CD4-positive, alpha-beta T cell treated with Interleukin-4 for 1 hour (primary cell): ENCODE results near the gene SPTBN5.

Experiments used
- DNase-seq, 2 donors: peaks; one replicate each; pipeline ENCODE4 v3.0.0-alpha.2; 2020 to 2022

The SPTBN5 gene

DNA sequence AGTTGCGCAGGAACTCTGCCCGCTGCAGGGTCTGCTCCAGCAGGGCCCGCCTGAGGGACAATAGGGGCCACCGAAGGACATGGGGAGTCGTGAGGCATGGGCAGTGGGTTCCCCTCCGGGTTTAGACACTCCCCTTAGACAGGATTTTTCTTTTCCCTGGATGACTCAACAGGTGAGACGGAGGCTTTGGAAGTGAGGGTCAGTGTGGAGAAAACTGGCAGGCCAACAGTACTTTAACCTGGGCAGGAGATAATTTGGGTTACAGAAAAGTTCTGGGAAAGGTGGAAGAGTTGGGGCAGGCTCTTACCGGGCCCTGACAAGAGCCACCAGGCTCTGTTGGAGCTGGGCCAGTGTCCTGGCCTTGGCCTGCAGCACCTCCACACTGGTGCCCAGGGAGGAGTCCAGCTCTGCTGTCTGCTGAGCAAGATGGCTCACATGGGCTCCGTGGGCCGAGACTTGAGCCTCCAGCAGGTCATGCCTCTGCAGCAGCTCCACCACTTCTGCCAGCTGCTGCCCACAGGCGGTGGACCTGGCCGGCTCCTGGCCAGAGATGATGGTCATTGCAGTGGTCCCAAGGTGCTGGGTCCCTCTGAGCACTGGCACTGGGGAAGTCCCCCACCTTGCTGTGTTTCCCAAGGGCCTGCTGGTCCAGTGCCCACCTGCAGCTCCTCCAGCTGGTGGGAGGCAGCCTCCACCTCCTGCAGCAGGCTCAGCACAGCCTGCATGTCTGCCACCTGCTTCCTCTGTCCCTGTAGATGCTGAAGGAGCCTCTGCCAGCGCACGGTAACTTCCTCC, 11.0 kb downstream of the SPTBN5 start:
- no peak for DNase-seq

DNA sequence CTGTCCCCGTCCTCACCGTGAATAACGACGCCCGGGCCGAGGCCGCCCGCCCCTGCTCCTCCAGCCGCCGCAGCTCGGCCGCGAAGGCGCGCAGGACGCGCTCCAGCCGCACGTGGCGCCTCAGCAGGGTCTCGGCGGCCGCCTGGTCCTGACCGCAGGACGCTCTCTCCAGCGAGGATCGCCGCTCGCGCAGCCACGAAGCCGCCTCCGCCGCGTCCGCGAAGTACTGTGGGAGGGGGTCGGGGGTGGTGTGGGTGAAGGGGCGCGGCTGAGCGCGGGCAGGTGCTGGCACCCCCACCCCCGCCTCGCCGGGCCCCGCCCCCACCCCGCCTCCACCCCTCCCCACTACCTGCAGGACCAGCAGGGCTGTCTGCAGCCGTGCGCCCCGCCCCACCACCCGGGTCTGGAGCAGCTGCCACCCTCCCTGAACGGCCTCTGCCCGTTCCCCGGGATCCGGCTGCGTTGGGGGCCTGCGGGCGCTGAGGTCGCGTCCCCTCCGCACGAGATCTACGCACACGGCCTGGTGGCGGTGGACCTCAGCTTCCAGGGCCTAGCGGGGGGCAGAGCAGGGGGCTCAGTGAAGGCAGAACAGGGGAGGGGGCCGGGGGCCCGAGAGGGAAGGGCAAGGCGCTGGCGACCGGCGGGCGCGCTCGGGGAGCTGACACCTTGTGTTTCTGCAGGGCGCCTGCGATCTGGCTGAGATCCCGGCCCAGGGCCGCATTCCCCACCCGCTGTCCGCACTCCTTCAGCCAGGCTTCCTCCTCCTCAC, 11.7 kb downstream of the SPTBN5 start:
- no peak for DNase-seq

DNA sequence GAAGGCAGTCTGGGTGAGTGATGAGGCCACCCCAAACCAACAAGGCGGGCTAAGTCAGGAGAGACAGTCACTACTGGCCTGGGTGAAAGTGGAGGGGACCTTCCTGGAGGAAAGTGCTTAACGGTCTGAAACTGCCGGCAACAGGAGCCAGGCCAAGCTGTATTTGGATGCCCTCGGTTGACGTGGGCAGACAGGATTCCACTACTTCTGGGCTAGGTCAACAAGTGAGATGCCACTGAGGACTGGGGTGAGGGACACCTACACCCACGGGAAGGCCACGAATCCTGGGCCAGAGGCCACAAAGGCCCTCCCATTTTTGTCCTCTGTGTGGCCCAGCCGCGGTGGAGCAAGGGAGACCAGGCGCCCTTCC, 12.3 kb downstream of the SPTBN5 start:
- no peak for DNase-seq

DNA sequence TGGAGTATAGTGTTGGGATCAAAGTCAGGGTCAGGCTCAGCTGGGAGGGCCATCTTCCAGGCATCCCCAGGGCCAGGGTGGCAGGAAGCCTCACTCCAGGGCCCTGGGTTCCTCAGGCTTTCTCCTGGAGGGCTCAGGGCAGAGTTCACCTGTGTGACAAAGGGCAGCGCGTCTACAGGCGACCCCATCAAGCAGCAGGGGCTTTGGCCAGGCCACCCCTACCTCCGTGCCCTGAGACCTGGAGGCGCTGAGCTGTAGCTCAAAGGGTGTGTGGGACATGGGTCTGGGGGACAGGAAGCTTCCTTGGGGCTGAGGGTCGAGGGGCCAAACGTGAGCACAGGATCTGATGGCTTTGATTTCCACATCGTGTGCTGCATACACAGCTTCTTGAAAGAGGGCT, 12.8 kb downstream of the SPTBN5 start:
- no peak for DNase-seq

DNA sequence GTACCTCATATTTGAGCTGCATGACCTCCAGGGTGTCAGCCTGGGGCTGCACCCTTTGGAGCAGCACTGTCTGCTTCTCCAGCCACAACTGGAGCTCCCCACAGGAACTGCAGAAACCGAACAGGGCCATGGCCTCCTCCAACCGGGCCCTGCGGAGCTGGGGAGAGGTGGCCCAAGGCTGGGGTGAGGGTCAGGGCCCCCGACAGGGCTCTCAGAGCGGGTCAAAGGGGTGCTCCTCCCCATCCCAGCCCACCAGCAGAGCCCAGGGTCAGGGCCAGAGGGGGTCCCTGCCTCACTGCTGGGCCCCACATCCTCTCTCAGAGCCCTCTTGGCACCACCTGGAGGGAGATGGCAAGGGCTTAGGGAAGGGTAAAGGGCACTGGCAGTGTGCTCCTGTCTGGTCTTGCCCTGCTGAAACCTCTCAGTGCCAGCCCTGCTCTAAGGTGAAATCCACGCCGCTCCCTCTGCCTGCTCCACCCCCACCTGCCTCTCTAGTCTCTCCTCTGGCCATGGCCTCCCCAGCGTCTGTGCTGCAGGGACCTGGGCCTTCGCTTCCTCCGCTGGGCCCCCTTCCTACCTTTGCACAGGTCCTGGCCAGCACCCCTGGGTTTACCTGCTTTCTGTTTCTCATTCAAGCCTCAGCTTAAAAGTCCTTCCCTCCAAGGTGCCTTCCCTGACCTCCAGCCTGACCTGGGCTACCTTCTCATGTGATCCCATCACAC, 13.5 kb downstream of the SPTBN5 start:
- DNase-seq = no peak

DNA sequence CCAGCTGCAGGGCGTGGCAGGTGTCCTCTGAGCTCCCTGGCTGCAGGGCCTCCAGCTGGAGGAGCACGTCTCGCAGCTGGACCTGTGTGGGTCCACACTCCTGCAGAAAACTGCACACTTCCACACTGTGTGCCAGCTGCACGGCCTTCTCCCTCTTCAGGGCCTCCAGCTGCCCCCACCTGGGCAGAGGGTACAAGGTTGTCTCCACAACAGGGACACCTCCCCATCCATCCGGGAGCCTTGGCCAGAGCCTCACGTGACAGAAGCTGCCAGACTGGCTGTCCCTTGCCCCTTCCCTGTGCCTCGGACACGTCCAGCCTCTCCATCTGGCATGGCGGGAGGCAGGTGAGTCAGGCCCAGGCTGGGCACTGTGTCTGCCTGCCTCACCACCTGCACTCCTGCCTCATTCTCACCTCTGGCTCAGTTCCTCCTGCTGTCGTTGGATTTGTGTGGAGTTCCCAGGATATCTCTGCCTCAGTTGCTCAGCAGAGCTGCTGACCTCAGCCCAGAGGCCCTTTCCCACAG, 14.5 kb downstream of the SPTBN5 start:
- DNase-seq = no peak

DNA sequence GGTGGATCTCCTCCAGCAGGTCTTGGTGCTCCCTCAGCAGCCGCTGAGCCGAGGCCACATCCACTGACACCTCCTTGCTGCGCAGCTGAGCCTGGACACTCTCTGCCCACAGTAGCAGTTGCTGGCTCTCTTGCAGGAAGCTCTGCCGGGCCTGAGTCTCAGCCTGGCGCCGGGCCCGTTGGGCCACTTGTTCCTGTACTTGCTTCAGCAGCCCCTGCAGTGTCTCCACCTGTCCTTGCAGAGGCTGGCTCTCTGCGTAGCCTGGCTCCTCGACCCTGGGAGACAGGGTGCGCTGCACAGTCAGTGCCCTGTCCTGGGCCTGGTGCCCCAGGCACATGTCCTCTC, 15.5 kb downstream of the SPTBN5 start:
- no peak for DNase-seq

DNA sequence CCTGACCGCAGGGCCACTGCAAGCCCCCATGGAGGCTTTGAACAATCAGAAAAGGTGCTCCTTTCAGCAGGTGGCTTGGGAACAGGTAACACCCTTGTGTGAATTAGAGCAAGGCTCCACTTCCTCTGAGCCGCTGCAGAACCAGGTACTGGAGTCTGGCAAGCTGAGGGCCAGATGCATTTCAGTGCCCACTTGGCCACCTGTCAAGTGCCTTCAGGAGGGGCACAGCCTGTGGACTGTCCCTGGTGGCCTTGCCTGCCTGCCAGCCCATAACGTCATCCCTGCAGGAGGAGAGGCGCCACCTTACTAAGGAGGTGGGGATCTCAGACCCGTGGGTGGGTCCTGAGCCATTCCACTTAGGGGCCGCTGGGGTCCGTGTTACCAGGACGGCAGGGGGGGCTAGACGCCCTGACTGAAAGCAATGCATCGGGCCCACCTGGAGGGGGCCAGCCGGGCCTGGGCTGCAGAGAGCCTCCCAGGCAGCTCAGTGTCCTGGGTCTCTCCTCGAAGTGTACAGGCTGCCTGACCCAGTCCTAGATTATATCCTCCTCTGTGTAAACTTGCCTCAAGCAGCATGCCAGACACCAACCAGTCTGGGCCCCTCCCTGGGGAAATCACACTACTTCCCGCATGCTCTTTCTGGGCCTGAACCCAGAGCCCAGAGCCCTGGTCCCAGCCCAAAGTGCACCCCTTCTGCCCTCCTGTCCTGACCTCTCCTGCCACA, 16.1 kb downstream of the SPTBN5 start:
- no peak for DNase-seq

DNA sequence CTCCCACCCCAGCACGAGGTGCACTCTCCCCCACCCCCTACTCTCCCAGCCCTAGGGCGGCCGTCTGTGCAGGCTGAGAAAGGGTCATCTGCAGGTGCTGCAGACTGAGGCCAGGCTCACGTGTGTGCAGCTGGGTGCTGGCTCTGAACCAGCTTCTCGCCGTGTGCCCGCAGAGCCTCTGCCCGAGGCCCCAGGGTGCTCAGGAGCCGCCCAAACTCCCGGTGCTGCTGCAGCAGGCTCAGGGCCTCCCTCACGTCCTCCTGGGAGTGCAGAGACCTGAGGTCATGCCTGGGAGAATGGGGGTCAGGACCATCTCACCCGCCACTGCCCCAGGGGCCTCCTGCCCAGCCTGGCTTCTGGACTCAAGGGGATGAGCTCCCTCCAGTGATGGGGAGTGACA, 17.2 kb downstream of the SPTBN5 start:
- no peak for DNase-seq

DNA sequence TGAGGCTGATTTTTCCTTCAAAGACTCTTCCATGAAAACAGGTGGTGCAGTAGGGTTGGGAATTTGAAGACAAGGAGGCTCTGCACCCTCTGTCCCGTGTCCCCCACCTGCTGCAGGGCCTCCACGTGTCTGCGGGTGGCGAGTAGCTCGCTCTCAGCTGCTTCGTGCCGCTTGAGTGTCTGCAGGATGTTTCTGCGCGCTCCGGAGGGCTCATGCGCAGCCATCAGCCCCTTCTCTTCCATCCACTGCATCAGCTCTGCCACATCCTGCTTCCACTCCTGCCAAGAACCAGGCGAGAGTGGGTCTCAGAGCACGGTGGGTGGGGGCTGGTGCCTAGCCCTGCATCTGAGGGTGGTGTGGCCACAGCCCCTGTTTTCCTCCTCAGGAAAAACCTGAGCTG, 17.8 kb downstream of the SPTBN5 start:
- DNase-seq = no peak

DNA sequence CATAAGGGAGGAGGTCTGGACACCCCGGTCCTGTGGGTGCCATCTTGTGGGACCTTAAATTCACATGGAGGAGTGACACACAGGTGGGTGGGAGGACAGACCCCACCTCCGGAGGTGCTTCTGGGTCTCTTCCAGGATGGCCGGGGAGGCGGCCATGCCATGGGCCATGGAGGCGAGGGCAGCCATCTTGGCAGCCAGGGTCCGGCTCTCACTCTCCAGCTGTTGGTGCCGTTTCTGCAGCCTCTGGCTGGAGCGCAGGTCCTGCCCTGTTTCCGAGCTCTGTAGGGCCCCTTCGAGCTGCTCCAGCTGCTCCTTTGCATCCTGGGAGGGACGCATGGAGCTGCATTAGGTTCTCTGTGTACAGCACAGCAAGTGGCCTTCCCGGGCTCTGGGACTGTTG, 19.1 kb downstream of the SPTBN5 start:
- DNase-seq = no peak

DNA sequence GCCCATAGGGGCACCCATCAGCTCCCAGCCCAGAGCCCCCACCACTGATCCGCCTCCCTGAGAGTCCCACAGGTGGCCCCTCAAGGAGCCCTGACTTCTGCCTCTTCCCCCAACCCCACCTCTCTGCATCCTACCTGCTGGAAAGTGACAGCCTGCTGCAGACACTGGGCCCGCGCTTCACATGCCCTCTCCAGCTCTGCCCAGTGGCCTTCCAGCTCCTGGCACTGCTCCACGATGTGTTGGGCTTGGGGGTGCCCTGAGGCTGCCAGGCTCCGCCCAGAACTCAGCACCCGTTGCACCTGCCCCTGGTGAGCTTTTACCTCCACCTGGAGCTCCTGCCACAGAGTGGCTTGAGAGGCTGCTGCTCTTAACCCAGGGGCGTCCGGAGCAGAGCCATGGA, 20.1 kb downstream of the SPTBN5 start:
- no peak for DNase-seq

DNA sequence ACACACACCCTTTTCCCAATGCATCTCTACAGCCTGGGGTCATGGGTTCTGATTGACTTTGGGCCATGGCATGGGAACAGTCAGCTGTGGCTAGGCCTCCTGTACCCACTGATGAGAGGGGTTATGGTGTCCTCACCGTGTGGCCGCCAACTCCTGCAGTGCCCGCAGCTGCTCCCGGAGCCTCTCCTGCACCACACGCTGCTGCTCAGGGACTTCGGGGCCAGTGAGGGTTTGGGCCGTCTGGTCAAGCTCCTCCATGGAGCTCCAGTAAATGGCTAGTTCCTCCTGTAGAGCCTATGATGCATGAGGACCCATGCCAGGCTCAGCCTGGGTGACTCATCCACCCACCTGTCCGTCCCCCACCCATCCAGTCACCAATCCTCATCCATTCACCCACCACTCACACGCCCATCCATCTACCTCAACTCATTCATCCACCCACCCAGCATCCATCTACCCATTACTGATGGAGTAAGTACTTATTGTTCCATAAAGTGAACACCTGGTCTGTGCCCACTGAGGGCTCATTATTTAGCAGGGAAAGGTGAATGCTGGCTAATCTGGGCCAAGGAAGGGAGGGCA, 21.6 kb downstream of the SPTBN5 start:
- DNase-seq = no peak

DNA sequence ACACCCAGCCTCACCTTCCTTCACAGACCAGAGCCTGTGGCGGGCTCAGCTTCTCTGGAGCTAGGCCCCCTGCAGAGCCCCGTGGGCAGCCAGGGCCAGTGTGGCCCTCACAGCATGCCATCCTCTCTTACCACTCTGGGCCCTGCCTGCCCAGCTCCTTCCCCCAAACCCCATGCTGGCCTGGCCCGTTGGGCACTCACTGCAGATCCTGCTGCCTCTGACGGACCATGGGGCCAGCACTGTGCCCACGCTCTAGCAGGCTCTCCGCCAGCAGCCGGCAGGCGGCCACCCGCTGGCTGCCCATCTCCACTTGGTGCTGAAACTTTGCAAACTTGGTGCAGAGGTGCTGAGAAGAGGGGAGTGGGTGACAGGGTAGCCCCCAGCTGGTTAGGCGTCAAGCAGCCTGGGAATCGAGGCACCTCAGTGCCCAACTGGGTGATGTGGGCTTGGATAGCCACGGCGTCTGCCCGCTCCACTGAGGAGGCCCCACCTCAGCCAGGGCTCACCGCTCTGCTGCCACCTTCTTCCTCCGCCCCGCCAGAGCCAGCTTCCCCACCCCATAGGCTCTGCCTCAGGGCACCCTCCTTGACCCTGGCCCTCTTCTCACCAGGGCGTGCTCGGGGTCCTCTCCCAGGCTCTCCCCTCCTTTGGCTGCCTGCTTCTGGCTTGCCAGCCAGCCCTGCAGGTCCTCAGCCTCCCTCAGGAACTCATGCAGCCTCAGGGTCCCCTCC, 22.5 kb downstream of the SPTBN5 start:
- DNase-seq = no peak

DNA sequence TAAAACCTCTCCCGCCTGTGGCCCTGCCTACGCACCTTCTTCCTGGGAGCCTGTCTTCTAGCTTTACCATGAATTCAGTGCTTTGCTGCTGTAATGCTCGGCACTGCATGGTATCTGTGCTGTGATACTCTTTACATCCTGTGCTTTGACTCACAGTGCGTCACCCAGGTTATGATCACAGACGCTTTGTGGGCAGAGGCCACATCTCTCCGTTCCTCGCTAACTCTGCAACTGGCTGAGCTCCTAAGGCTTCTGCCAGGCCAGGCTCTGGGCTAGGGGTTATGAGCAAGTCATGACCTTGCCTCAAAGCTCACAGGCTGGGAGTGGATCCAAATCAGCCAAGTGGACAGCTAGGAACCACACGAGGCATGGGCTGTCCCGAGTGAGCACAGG, 23.2 kb downstream of the SPTBN5 start:
- DNase-seq = peak; percentile 47 to 56

DNA sequence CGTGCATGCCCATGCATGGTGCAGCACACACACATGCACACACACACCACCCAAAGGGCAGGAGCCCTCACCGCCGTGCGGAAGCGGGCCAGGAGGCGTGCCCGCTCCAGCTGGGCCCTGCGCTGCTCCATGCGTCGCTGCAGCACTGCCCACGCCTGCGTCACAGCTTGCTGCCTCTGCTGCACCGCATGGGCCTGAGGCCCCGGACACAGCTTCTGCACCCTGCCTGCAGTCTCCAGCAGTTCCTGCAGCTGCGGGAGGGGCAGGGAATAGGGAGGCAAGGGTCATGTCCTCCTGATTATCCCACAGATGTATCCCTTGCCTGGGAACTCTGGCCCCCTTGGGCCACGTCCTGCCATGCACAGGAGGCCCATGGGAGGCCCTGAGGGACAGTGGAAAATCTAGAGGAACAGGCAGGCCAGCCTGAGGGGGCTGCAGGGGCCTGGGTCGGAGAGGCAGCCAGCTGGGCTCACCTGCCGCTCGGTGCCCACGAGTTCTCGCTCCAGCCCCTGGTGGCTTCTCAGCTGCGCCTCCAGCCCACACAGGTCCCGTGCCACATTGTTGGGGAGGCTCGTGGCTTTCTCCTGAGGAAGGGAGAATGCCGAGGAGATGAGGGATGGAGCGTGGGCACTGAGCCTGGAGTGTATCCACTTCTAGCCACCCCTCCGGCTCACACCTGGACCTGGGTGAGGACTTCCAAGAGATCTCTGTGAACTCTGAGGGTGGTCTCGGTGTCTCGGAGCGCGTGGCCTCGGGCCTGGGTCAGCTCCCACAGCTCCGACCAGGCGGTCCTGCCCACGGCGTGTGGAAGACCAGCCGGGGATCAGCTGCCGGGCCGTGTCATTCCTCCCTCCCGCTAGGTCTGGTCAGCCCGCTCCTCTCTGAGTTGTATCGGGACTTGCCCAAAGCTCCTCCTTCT, 23.8 kb downstream of the SPTBN5 start:
- no peak for DNase-seq

DNA sequence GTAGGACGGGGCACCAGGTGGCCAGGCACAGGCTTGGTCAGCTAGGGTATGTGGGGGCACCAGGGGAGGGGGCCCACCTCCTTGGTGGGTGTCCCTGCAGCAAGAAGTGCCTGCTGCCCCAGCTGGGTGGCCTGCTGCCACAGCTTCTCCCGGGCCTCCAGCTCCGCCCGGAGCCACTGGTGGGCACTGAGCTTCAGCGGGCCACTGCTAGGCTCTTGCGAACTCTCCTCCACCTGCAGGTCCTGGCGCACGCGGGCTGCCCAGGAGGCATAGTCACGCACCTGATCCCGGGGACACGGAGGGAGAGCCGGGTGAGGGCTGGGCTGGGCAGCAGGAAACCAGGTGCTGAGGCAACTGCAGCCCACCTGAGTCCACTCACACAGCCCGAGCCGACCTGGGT, 25.5 kb downstream of the SPTBN5 start:
- no peak for DNase-seq

DNA sequence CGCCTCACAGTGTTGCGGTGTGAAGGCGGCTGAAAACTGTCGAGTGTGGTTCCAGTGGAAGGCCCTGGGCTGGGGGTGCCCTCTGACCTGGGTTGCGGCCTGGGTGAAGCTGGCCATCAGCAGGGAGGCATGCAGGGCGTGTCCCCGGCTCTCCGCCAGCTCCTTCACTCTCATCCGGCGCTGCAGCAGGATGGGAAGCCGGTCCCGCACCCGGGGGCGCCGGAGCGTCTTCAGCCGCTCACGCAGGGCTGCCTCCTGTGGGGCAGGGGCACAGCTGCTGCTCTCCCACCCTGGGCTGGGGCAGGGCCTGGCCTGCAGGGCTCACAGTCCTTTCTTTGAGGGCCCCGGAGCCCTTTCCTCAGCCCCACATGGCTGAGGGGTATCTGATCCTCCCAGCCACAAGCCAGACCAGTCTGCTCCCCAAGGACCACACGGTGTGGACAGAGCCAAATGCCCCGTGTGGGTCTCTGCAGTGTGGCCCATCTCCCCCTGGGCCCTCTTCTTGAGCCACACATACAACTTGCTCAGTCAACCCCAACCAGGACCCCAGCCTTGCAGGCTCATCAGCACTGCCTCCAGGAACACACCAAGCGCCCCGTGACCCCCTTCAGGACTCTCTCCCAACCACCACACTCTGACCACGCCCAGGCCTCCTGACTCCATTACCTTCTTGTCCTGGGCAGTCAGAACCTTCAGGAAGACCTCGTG, 26.8 kb downstream of the SPTBN5 start:
- DNase-seq = no peak

DNA sequence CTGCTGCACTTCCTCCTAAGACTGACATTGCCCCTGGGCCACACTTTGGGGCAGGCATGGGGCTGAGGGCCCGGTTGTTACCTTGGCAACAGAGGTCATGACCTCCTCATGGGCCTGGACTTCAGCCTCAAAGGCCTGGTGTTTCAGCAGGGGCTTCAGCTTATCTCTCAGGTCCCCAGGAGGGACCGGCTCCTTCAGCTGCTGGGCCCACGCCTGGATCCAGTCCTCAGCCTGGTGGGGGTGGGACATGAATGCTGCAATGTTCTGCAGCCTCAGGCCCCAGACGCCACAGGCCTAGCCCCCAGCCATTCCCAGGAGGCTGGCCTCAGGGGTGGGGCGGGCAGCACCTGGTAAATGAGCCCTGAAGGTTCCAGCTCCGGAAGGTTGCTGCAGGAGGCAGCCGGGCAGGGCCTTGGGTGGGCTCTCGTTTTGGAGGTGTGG, 27.6 kb downstream of the SPTBN5 start:
- no peak for DNase-seq

DNA sequence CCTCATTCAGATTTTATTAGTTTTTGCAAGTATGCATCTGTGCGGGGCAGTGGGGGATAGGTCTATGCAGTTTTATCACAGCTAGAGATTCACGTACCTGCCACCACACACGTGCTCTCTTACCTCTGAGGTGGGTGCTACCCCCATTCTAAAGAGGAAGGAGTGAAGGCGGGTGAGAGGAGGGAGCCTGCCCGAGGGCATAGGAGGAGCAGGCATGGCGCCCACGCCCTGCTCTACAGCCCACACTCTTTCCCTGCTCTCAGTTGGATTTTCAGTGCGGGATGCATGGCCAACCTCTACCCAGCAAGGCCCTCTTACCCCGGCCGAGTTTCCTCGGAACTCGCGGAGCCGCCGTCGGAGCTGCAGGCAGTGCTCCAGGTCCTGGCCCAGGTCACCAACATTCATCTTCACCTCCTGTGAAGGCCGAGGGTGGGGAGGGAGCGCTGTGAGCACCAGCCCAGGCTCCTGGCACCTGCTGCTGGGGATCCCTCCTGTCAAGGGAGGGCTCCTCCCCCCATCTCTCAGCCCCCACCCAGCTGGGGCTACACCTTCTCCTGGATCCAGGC, 28.3 kb downstream of the SPTBN5 start:
- no peak for DNase-seq
